HepG2 (cell line): ENCODE measurements around the gene GALR2. TPM values are rescaled to one million over a fixed set of nuclear protein-coding genes. Genes with fewer than 3 reads are reported as not detected.

Experiments
- CENPT ChIP-seq: sonication (generic); formaldehyde crosslinking; IDR thresholded peaks from 2 replicates; pipeline ENCODE4 v1.8.0; 2022; ENCODE audit warnings: low read depth, mild to moderate bottlenecking, moderate library complexity, missing genetic modification reagents
- KLF12 ChIP-seq: sonication (generic); formaldehyde crosslinking; IDR thresholded peaks from 2 replicates; pipeline ENCODE4 v1.4.0; 2020; ENCODE audit warnings: missing genetic modification reagents, borderline replicate concordance
- NR3C1 ChIP-seq: sonication (generic); formaldehyde crosslinking; IDR thresholded peaks from 2 replicates; pipeline ENCODE4 v1.4.0; 2020; ENCODE audit warnings: missing genetic modification reagents
- PAF1 ChIP-seq: IDR thresholded peaks from 2 replicates; pipeline ENCODE4 v1.6.1; 2016; ENCODE audit warnings: missing genetic modification reagents, missing compliant biosample characterization
- ZBTB20 ChIP-seq: sonication (generic); formaldehyde crosslinking; IDR thresholded peaks from 2 replicates; pipeline ENCODE4 v1.8.1; 2023; ENCODE audit warnings: missing genetic modification reagents, low read depth, mild to moderate bottlenecking, borderline replicate concordance
- ZFP91 ChIP-seq: sonication (generic); formaldehyde crosslinking; IDR thresholded peaks from 2 replicates; pipeline ENCODE4 v1.9.0; 2022; ENCODE audit warnings: missing genetic modification reagents, mild to moderate bottlenecking, borderline replicate concordance
- ZKSCAN5 ChIP-seq: sonication (generic); formaldehyde crosslinking; IDR thresholded peaks from 2 replicates; pipeline ENCODE4 v1.5.1; 2020; ENCODE audit warnings: mild to moderate bottlenecking, missing genetic modification reagents
- ZNF143 ChIP-seq: sonication (generic); formaldehyde crosslinking; IDR thresholded peaks from 2 replicates; pipeline ENCODE4 v1.4.0; 2020; ENCODE audit warnings: missing genetic modification reagents
- ZNF503 ChIP-seq: sonication (generic); formaldehyde crosslinking; IDR thresholded peaks from 2 replicates; pipeline ENCODE4 v1.4.0; 2020; ENCODE audit warnings: missing genetic modification reagents
- ZNF879 ChIP-seq: sonication (generic); formaldehyde crosslinking; IDR thresholded peaks from 2 replicates; pipeline ENCODE4 v1.8.1; 2023; ENCODE audit warnings: missing genetic modification reagents
- polyA plus RNA-seq, 8 experiments: library from polyadenylated mRNA; depleted of rRNA in 3 of 8; stranded (reverse) in 7 of 8; unstranded in 1 of 8; fragments of >200 nt; fragmentation: Illumina TruSeq in 4 of 8; extraction: Trizol in 4 of 8; gene quantifications; 2 replicates each; pipeline versions ENCODE4 v1.2.1 to v1.2.3, GENCODE V29; 2011 to 2016; ENCODE audit warnings: low read depth in 4 of 8, missing spikeins in 1 of 8, mixed read lengths in 1 of 8; ENCODE audit not compliant: insufficient read depth in 1 of 8
- total RNA-seq, 5 experiments: library from RNA; depleted of rRNA; stranded (reverse); fragments of >200 nt; fragmentation: Illumina TruSeq; extraction: Trizol; gene quantifications; 2 replicates each; pipeline ENCODE4 v1.2.3, GENCODE V29; 2016; ENCODE audit warnings: low read depth in 1 of 5

GALR2 gene
- total and polyA plus RNA-seq, 2 of the 13 experiments (the other 11 are each of a cell fraction or from before 2014, with no cell fraction given), result 0.48 to 0.58 TPM

GRCh38 chr17:76079535-76079955 lies 5.0 kb downstream of the GALR2 start (continued):
- TF ChIP-seq ZFP91 (CRISPR knock-in tag) (peak; percentile 60; the same call in 1 of the 2 replicates), NR3C1 (CRISPR knock-in tag) (no peak), KLF12 (CRISPR knock-in tag) (no peak), ZNF143 (CRISPR knock-in tag) (0 out of 2 replicates have a peak, but pooled peaks have one; percentile 3), PAF1 (CRISPR knock-in tag) (peak; percentile 66; the same call in 1 of the 2 replicates), ZKSCAN5 (CRISPR knock-in tag) (no peak), ZNF879 (0 out of 2 replicates have a peak, but pooled peaks have one; percentile 24), CENPT (CRISPR knock-in tag) (0 out of 2 replicates have a peak, but pooled peaks have one; percentile 12), ZBTB20 (0 out of 2 replicates have a peak, but pooled peaks have one; percentile 39), ZNF503 (no peak)
